ENCODE measurements around the gene CEACAM18.

Gene CEACAM18

DNA sequence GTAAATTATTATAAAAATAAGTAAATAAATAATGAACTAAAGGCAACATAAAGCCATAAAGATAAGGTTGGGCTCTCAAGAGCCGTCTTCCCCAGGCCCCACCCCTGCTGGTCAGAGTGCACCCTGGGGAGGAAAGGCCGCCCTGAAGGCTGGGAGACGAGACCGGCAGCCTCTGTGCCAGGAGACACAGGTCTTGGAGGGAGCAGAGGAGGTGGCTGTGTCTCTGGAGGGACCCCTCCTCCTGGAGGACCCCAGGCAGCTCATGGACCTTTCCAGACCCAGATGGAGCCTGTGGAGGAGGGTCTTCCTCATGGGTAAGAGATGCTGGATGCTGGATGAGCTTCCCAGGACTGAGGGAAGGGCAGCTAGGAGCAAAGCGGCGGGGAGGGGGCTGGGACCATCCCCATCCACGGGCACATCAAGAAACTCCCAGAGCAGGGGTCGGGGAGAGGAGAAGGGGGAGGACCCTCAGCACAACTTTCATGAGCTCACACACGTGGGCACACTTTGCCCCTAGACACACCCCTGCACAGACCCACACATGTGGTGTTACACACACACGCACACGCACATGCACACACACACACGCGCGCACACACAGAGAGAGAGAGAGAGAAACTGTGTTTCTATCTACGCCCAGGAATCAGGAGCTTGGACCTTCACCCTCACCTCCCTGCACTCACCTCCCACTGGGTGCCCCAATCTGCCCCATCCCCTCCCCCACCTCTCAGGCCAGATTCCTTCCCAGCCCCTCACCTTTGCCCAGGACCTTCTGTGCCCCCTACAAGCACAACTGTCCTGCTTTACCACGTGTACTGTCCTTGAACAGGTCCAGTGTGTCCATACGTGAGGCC, at the start of gene CEACAM18:
Gene CEACAM18 (plus strand): TSS at position 159 of the 854 bp plus-strand sequence.
- no peak for DNase-seq (ENCODE audit: low read depth)

DNA sequence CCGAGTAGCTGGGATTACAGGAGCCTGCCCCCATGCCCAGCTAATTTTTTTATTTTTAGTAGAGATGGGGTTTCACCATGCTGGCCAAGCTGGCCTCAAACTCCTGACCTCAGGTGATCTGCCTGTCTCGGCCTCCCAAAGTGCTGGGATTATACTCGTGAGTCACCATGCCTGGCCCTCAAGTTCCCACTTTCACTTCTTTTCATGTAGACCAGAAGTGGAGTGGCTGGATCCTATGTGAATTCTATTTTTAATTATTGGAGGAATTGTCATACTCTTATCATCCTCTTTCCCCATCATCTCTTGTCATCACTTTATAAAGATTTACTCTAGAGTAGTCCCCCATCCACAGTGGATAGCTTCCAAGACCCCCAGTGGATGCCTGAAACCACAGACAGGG, 48.1 kb upstream of the CEACAM18 start:
- DNase-seq (ENCODE audit: low read depth): no peak
- H3K4me3 ChIP-seq (ENCODE audit: low read depth, low read length): no peak overlapping the region
- TF ChIP-seq, protein P1, sequence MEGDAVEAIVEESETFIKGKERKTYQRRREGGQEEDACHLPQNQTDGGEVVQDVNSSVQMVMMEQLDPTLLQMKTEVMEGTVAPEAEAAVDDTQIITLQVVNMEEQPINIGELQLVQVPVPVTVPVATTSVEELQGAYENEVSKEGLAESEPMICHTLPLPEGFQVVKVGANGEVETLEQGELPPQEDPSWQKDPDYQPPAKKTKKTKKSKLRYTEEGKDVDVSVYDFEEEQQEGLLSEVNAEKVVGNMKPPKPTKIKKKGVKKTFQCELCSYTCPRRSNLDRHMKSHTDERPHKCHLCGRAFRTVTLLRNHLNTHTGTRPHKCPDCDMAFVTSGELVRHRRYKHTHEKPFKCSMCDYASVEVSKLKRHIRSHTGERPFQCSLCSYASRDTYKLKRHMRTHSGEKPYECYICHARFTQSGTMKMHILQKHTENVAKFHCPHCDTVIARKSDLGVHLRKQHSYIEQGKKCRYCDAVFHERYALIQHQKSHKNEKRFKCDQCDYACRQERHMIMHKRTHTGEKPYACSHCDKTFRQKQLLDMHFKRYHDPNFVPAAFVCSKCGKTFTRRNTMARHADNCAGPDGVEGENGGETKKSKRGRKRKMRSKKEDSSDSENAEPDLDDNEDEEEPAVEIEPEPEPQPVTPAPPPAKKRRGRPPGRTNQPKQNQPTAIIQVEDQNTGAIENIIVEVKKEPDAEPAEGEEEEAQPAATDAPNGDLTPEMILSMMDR (IDR thresholded peaks at IDR 0.05; ENCODE audit: low read depth, low read length, missing control alignments): no peak
- in situ Hi-C loops (cut with HindIII; ENCODE audit: low sequenced_read_pairs): no loop called here

More for the DNA sequence above, at the start of gene CEACAM18:
- no peak within 1 kb of the TSS for H3K4me3 ChIP-seq (ENCODE audit: low read depth, low read length)
- in situ Hi-C loops (cut with HindIII; ENCODE audit: low sequenced_read_pairs): no loop called here
- TF ChIP-seq, protein P1 (IDR thresholded peaks at IDR 0.05; ENCODE audit: low read depth, low read length, missing control alignments): no peak

DNA sequence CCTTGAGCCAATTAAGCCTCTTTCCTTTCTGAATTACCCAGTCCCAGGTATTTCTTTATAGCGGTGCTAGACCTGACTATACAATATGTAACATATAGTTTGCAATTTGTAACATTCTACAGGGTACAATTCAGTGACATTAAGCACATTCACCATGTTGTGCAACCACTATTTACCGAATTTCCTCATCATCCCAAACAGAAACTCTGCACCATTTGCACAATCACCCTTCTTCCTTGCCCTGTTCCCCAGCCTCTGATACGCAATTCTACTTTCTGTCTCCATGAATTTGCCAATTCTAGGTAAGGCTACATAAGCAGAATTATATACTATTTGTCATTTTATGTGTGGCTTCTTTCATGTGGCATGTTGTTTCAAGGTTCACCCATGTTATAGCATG, 47.2 kb upstream of the CEACAM18 start:
- in situ Hi-C loops (cut with HindIII; ENCODE audit: low sequenced_read_pairs): no loop called here
- TF ChIP-seq, protein P1 (IDR thresholded peaks at IDR 0.05; ENCODE audit: low read depth, low read length, missing control alignments): no peak
- no peak for DNase-seq (ENCODE audit: low read depth)
- no peak overlapping the region for H3K4me3 ChIP-seq (ENCODE audit: low read depth, low read length)

DNA sequence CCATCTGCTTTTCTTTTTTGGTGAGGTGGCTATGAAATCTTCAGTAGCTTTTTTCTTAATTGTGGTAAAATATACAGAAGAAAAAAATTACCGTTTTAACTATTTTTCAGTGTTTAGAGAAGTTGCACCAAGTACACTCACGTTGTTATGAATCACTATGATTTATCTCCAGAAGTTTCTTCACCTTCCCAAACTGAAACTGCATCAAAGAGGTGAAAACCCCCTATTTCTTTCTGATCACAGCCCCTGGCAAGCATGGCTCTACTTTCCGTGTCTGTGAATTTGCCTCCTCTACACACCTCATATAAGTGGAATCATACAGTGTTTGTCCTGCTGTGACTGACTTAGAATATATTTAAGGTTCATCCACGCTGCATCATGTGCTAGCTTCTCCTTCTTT, 45.3 kb upstream of the CEACAM18 start:
- DNase-seq (ENCODE audit: low read depth): no peak
- TF ChIP-seq, protein P1 (IDR thresholded peaks at IDR 0.05; ENCODE audit: low read depth, low read length, missing control alignments): no peak
- H3K4me3 ChIP-seq (ENCODE audit: low read depth, low read length): no peak overlapping the region
- in situ Hi-C loops (cut with HindIII; ENCODE audit: low sequenced_read_pairs): no loop called here

DNA sequence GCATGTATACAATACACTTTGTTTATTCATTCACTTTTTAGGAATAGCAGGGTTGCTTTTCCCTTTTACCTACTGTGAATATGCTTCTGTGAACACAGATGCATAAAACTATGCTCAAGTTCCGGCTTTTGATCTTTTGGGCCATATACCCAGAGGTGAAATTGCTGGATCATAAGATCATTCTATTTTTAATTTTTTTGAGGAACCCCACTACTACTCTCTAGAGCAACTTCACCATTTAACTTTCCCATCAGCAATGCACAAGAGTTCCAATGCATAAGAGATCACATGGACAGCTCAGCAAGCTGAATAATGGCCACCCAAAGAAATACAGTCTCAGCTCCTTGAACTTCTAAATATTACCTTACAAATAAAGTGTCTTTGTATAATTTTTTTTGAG, 43.9 kb upstream of the CEACAM18 start:
- TF ChIP-seq, protein P1 (IDR thresholded peaks at IDR 0.05; ENCODE audit: low read depth, low read length, missing control alignments): no peak
- no peak for DNase-seq (ENCODE audit: low read depth)
- in situ Hi-C loops (cut with HindIII; ENCODE audit: low sequenced_read_pairs): no loop called here
- H3K4me3 ChIP-seq (ENCODE audit: low read depth, low read length): no peak overlapping the region

DNA sequence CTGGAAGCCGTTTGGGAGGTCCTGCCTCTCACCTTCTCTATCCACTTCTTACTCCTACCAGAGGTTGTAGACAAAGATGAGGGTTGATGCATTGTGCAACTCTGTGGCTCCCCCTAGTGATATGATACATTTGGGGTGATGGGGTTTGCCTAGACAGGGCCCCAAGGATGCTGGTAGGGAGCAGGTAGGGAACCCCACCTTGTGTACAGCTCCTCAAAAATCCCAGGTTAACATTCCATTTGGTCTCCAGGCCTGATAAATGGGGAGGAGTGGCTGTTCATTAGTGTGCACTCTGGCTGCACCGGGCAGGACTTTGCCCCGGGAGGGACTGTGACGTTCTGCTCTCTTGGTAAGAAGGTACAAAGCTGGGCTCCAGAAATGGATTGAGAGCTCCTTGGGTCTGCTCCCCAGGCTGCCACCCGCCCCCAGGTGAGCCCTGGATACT, 39.3 kb upstream of the CEACAM18 start:
- in situ Hi-C loops (cut with HindIII; ENCODE audit: low sequenced_read_pairs): no loop called here
- TF ChIP-seq, protein P1 (IDR thresholded peaks at IDR 0.05; ENCODE audit: low read depth, low read length, missing control alignments): no peak
- H3K4me3 ChIP-seq (ENCODE audit: low read depth, low read length): no peak overlapping the region
- no peak for DNase-seq (ENCODE audit: low read depth)

Measured in astrocyte of the cerebellum (primary cell).